MG63 (cell line): ENCODE data around the gene CARTPT. TPM values are rescaled to one million over a fixed set of nuclear protein-coding genes. Genes with fewer than 3 reads are reported as not detected.

Experiments used
- DNase-seq: peaks from one replicate; pipeline ENCODE4 v3.0.0-alpha.2; 2020
- H3K27me3 ChIP-seq: fragments of 250-450 bp; sonication (Bioruptor Pico); 2 replicates; pipeline ENCODE4 v1.5.1; 2020; ENCODE audit warnings: mild to moderate bottlenecking, moderate library complexity
- H3K36me3 ChIP-seq: fragments of 250-450 bp; sonication (Bioruptor Pico); 2 replicates; pipeline ENCODE4 v1.5.1; 2020; ENCODE audit warnings: mild to moderate bottlenecking, moderate library complexity
- H3K4me3 ChIP-seq: fragments of 250-450 bp; sonication (Bioruptor Pico); 2 replicates; pipeline ENCODE4 v1.5.1; 2020; ENCODE audit warnings: mild to moderate bottlenecking, moderate library complexity
- H3K9me3 ChIP-seq: fragments of 250-450 bp; sonication (Bioruptor Pico); 2 replicates; pipeline ENCODE4 v1.5.1; 2020; ENCODE audit warnings: mild to moderate bottlenecking, moderate library complexity
- total RNA-seq: library from RNA; depleted of rRNA; stranded (reverse); fragments of >200 nt; shearing (Covaris generic); gene quantifications from 2 replicates; pipeline ENCODE4 v1.2.3, GENCODE V29; 2014; ENCODE audit warnings: low replicate concordance; rRNA removed

Gene CARTPT
- total RNA-seq = not detected in 2 replicates

GRCh38 chr5:71719063-71719964, at the start of gene CARTPT:
Gene CARTPT, plus strand, starts transcription at chr5:71719275. Its CDS starts 19 bp downstream, at chr5:71719294.
- no peak for DNase-seq
- Histone ChIP-seq H3K4me3 (no peak within 1 kb of the TSS), H3K27me3 (peaks cover 68% of the 10 kb centered on the region), H3K9me3 (no peaks in the 10 kb centered on the region), H3K36me3 (no peaks in the 10 kb centered on the region)

GRCh38 chr5:71677977-71678376, 41.1 kb upstream of the CARTPT start:
- no peak for DNase-seq
- Histone ChIP-seq H3K9me3 (no peaks in the 10 kb centered on the region), H3K36me3 (no peaks in the 10 kb centered on the region), H3K27me3 (peaks cover 38% of the 10 kb centered on the region), H3K4me3 (no peak overlapping the region)

- no peak for DNase-seq
- Histone ChIP-seq H3K36me3 (no peaks in the 10 kb centered on the region), H3K4me3 (no peak overlapping the region), H3K9me3 (no peaks in the 10 kb centered on the region), H3K27me3 (peaks cover 33% of the 10 kb centered on the region)
Measured at GRCh38 chr5:71679714-71680113, 39.4 kb upstream of the CARTPT start.

GRCh38 chr5:71680510-71680909, 38.6 kb upstream of the CARTPT start:
- peaks cover 3% of the 10 kb centered on the region; the same call in 1 of the 2 replicates for H3K9me3 ChIP-seq
- H3K4me3 ChIP-seq = no peak overlapping the region
- H3K36me3 ChIP-seq = no peaks in the 10 kb centered on the region
- DNase-seq = no peak
- peaks cover 33% of the 10 kb centered on the region for H3K27me3 ChIP-seq

- Histone ChIP-seq H3K4me3 (no peak overlapping the region), H3K9me3 (peaks cover 4% of the 10 kb centered on the region; the same call in 1 of the 2 replicates), H3K36me3 (no peaks in the 10 kb centered on the region), H3K27me3 (peaks cover 35% of the 10 kb centered on the region)
- no peak for DNase-seq
Measured at GRCh38 chr5:71681296-71681695, 37.8 kb upstream of the CARTPT start.

- no peak overlapping the region for H3K4me3 ChIP-seq
- no peak for DNase-seq
- H3K9me3 ChIP-seq = peaks cover 4% of the 10 kb centered on the region; the same call in 1 of the 2 replicates
- H3K36me3 ChIP-seq = no peaks in the 10 kb centered on the region
- peaks cover 45% of the 10 kb centered on the region for H3K27me3 ChIP-seq
Measured at GRCh38 chr5:71684309-71684708, 34.8 kb upstream of the CARTPT start.

GRCh38 chr5:71693828-71694427, 25.1 kb upstream of the CARTPT start:
- DNase-seq = no peak
- Histone ChIP-seq H3K9me3 (no peaks in the 10 kb centered on the region), H3K36me3 (no peaks in the 10 kb centered on the region), H3K27me3 (peaks cover 31% of the 10 kb centered on the region), H3K4me3 (no peak overlapping the region)

GRCh38 chr5:71695071-71695470, 24.0 kb upstream of the CARTPT start:
- peaks cover 20% of the 10 kb centered on the region; the same call in 1 of the 2 replicates for H3K27me3 ChIP-seq
- no peak for DNase-seq
- no peaks in the 10 kb centered on the region for H3K36me3 ChIP-seq
- H3K4me3 ChIP-seq = no peak overlapping the region
- H3K9me3 ChIP-seq = no peaks in the 10 kb centered on the region

GRCh38 chr5:71695595-71695994, 23.5 kb upstream of the CARTPT start:
- no peak for DNase-seq
- Histone ChIP-seq H3K4me3 (no peak overlapping the region), H3K27me3 (peaks cover 18% of the 10 kb centered on the region; the same call in 1 of the 2 replicates), H3K9me3 (no peaks in the 10 kb centered on the region), H3K36me3 (no peaks in the 10 kb centered on the region)

GRCh38 chr5:71697967-71698366, 21.1 kb upstream of the CARTPT start:
- no peaks in the 10 kb centered on the region for H3K9me3 ChIP-seq
- H3K27me3 ChIP-seq = peaks cover 9% of the 10 kb centered on the region; the same call in 1 of the 2 replicates
- H3K4me3 ChIP-seq = no peak overlapping the region
- no peak for DNase-seq
- no peaks in the 10 kb centered on the region for H3K36me3 ChIP-seq

- H3K27me3 ChIP-seq = peaks cover 5% of the 10 kb centered on the region; the same call in 1 of the 2 replicates
- DNase-seq = no peak
- H3K4me3 ChIP-seq = no peak overlapping the region
- no peaks in the 10 kb centered on the region for H3K9me3 ChIP-seq
- H3K36me3 ChIP-seq = no peaks in the 10 kb centered on the region
Measured at GRCh38 chr5:71699233-71699632, 19.8 kb upstream of the CARTPT start.

- peaks cover 3% of the 10 kb centered on the region; the same call in 1 of the 2 replicates for H3K27me3 ChIP-seq
- DNase-seq = no peak
- no peaks in the 10 kb centered on the region for H3K36me3 ChIP-seq
- H3K9me3 ChIP-seq = no peaks in the 10 kb centered on the region
- no peak overlapping the region for H3K4me3 ChIP-seq
Measured at GRCh38 chr5:71699751-71700150, 19.3 kb upstream of the CARTPT start.

GRCh38 chr5:71700803-71701202, 18.3 kb upstream of the CARTPT start:
- Histone ChIP-seq H3K36me3 (no peaks in the 10 kb centered on the region), H3K9me3 (no peaks in the 10 kb centered on the region), H3K4me3 (no peak overlapping the region), H3K27me3 (peaks cover 4% of the 10 kb centered on the region; the same call in 1 of the 2 replicates)
- DNase-seq = no peak

- Histone ChIP-seq H3K9me3 (no peaks in the 10 kb centered on the region), H3K27me3 (peaks cover 9% of the 10 kb centered on the region), H3K36me3 (no peaks in the 10 kb centered on the region), H3K4me3 (no peak overlapping the region)
- DNase-seq = no peak
Measured at GRCh38 chr5:71701407-71701806, 17.7 kb upstream of the CARTPT start.

GRCh38 chr5:71703941-71704340, 15.1 kb upstream of the CARTPT start:
- Histone ChIP-seq H3K27me3 (peaks cover 24% of the 10 kb centered on the region), H3K4me3 (no peak overlapping the region), H3K9me3 (no peaks in the 10 kb centered on the region), H3K36me3 (no peaks in the 10 kb centered on the region)
- no peak for DNase-seq

- no peak overlapping the region for H3K4me3 ChIP-seq
- peaks cover 24% of the 10 kb centered on the region for H3K27me3 ChIP-seq
- H3K36me3 ChIP-seq = no peaks in the 10 kb centered on the region
- H3K9me3 ChIP-seq = no peaks in the 10 kb centered on the region
- no peak for DNase-seq
Measured at GRCh38 chr5:71705421-71705820, 13.7 kb upstream of the CARTPT start.

- peaks cover 26% of the 10 kb centered on the region for H3K27me3 ChIP-seq
Measured at GRCh38 chr5:71706906-71707305, 12.2 kb upstream of the CARTPT start.

More at GRCh38 chr5:71706906-71707305, 12.2 kb upstream of the CARTPT start:
- no peak for DNase-seq
- no peaks in the 10 kb centered on the region for H3K36me3 ChIP-seq
- no peaks in the 10 kb centered on the region for H3K9me3 ChIP-seq
- H3K4me3 ChIP-seq = no peak overlapping the region
